ENCODE data around the gene GRIA2. TPM values are rescaled to one million over a fixed set of nuclear protein-coding genes. Genes with fewer than 3 reads are reported as not detected.
"Not testable (repeated sequence)": the region's sequence is repeated elsewhere in the genome, so short reads cannot be mapped to it uniquely, and the experiment has no call there.

The GRIA2 gene
- not detected for total RNA-seq

GRCh38 chr4:157220371-157220881 lies at the start of gene GRIA2:
GRIA2 (plus strand) TSS chr4:157220728; CDS start chr4:157221043, 315 bp downstream.
- no peak for DNase-seq

- no peak for DNase-seq
Measured at GRCh38 chr4:157172011-157172410, 48.5 kb upstream of the GRIA2 start.

GRCh38 chr4:157180268-157180667 lies 40.3 kb upstream of the GRIA2 start:
- not testable (repeated sequence) for DNase-seq

GRCh38 chr4:157184300-157184699 lies 36.2 kb upstream of the GRIA2 start:
- no peak for DNase-seq

GRCh38 chr4:157185363-157185762 lies 35.2 kb upstream of the GRIA2 start:
- no peak for DNase-seq

- no peak for DNase-seq
Measured at GRCh38 chr4:157195374-157195773, 25.2 kb upstream of the GRIA2 start.

- DNase-seq: no peak
Measured at GRCh38 chr4:157196046-157196445, 24.5 kb upstream of the GRIA2 start.

GRCh38 chr4:157204634-157205244 lies 15.8 kb upstream of the GRIA2 start:
- DNase-seq: no peak

- DNase-seq: no peak
Measured at GRCh38 chr4:157217708-157218107, 2.8 kb upstream of the GRIA2 start.

- DNase-seq: no peak
Measured at GRCh38 chr4:157219711-157220370, 687 bp upstream of the GRIA2 start.

GRCh38 chr4:157221426-157221894 lies 932 bp downstream of the GRIA2 start:
- DNase-seq: no peak

GRCh38 chr4:157221895-157222770 lies 1.6 kb downstream of the GRIA2 start:
- DNase-seq: no peak

GRCh38 chr4:157222771-157223160 lies 2.2 kb downstream of the GRIA2 start:
- DNase-seq: no peak

- DNase-seq: no peak
Measured at GRCh38 chr4:157223456-157223855, 2.9 kb downstream of the GRIA2 start.

GRCh38 chr4:157225096-157225495 lies 4.6 kb downstream of the GRIA2 start:
- no peak for DNase-seq

GRCh38 chr4:157226035-157226434 lies 5.5 kb downstream of the GRIA2 start:
- DNase-seq: no peak

GRCh38 chr4:157226601-157227000 lies 6.1 kb downstream of the GRIA2 start:
- no peak for DNase-seq

GRCh38 chr4:157231525-157231924 lies 11.0 kb downstream of the GRIA2 start:
- DNase-seq: no peak

- DNase-seq: no peak
Measured at GRCh38 chr4:157242871-157243270, 22.3 kb downstream of the GRIA2 start.

GRCh38 chr4:157244348-157244747 lies 23.8 kb downstream of the GRIA2 start:
- DNase-seq: no peak

GRCh38 chr4:157245351-157245750 lies 24.8 kb downstream of the GRIA2 start:
- DNase-seq: no peak

- no peak for DNase-seq
Measured at GRCh38 chr4:157246964-157247363, 26.4 kb downstream of the GRIA2 start.

GRCh38 chr4:157258165-157258564 lies 37.6 kb downstream of the GRIA2 start:
- not testable (repeated sequence) for DNase-seq

All from effector CD4-positive, alpha-beta T cell (primary cell).